Activated CD8-positive, alpha-beta T cell treated with anti-CD3 and anti-CD28 coated beads for 36 hours (primary cell): Measurements from ENCODE around the gene FAM78A. TPM values are rescaled to one million over a fixed set of nuclear protein-coding genes. Genes with fewer than 3 reads are reported as not detected.
A peak's percentile ranks its signal among the peaks of the same experiment; 100 is the strongest.

Experiments used
- ATAC-seq: fragments of 200-7000 bp; cut with Tn5 transposase; one replicate; pipeline ENCODE4 v1.10.0; 2021; ENCODE audit warnings: mild to moderate bottlenecking, moderate library complexity
- CTCF ChIA-PET: fragments of 350-600 bp; sonication (Branson Sonifier 250); formaldehyde crosslinking; loops from one replicate; lab custom pipeline; 2021; ENCODE audit warnings: antibody characterized with exemption; lab: Charles Lee
- POLR2A ChIA-PET: fragments of 350-600 bp; sonication (Branson Sonifier 250); formaldehyde crosslinking; loops from one replicate; lab custom pipeline; 2021; ENCODE audit warnings: antibody characterized with exemption; lab: Charles Lee
- DNase-seq: peaks from one replicate; pipeline ENCODE4 v3.0.0-alpha.2; 2020
- H3K27ac Mint-ChIP-seq: one replicate; pipeline ENCODE4 v1.8.0; 2021; ENCODE audit warnings: mild to moderate bottlenecking, mixed read lengths
- H3K27me3 Mint-ChIP-seq: one replicate; pipeline ENCODE4 v1.8.0; 2021; ENCODE audit warnings: mixed read lengths
- H3K36me3 Mint-ChIP-seq: one replicate; pipeline ENCODE4 v1.8.0; 2021; ENCODE audit warnings: low read depth, mixed read lengths
- H3K4me1 Mint-ChIP-seq: one replicate; pipeline ENCODE4 v1.8.0; 2021; ENCODE audit warnings: low read depth, mixed read lengths
- H3K4me3 Mint-ChIP-seq: one replicate; pipeline ENCODE4 v1.8.0; 2021; ENCODE audit warnings: mild to moderate bottlenecking, moderate library complexity, mixed read lengths
- H3K9me3 Mint-ChIP-seq: one replicate; pipeline ENCODE4 v1.8.0; 2021; ENCODE audit warnings: mixed read lengths
- intact Hi-C: fragments of 100-400 bp; cut with micrococcal nuclease; formaldehyde crosslinking; loops from one replicate; pipeline ENCODE4 v1.10.0; 2022
- total RNA-seq, 2 experiments: library from RNA; stranded (reverse); gene quantifications; one replicate each; pipeline ENCODE4 v1.2.3, GENCODE V29; 2021
- TF ChIP-seq, protein P1 (sequence below): fragments of 200-600 bp; IDR thresholded peaks from one replicate; pipeline ENCODE4 v1.8.0; 2022; ENCODE audit warnings: antibody characterized with exemption, mild to moderate bottlenecking

The FAM78A gene
- total RNA-seq, 2 experiments from 2014 or later: 36.2 to 39.8 TPM

- no peak for ATAC-seq
- ChIA-PET POLR2A (interaction anchor here (1.6 to 6.5 kb wide), 2 partner anchors 19 to 21 kb away, joined by 3 to 46 read pairs; no protein-coding TSS in a partner anchor), CTCF (interaction anchor here (2.5 kb wide), 1 partner anchor 102 kb away, joined by 8 read pairs; no protein-coding TSS in a partner anchor)
- Mint-ChIP-seq H3K27me3 (no peaks in the 10 kb centered on the region), H3K27ac (peak overlapping the region; percentile 85), H3K9me3 (no peaks in the 10 kb centered on the region), H3K36me3 (peaks cover 32% of the 10 kb centered on the region), H3K4me1 (peaks cover 33% of the 10 kb centered on the region), H3K4me3 (no peak overlapping the region)
- DNase-seq: no peak
- intact Hi-C loops: no loop called here
- TF ChIP-seq, protein P1, sequence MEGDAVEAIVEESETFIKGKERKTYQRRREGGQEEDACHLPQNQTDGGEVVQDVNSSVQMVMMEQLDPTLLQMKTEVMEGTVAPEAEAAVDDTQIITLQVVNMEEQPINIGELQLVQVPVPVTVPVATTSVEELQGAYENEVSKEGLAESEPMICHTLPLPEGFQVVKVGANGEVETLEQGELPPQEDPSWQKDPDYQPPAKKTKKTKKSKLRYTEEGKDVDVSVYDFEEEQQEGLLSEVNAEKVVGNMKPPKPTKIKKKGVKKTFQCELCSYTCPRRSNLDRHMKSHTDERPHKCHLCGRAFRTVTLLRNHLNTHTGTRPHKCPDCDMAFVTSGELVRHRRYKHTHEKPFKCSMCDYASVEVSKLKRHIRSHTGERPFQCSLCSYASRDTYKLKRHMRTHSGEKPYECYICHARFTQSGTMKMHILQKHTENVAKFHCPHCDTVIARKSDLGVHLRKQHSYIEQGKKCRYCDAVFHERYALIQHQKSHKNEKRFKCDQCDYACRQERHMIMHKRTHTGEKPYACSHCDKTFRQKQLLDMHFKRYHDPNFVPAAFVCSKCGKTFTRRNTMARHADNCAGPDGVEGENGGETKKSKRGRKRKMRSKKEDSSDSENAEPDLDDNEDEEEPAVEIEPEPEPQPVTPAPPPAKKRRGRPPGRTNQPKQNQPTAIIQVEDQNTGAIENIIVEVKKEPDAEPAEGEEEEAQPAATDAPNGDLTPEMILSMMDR: no peak
Observed at GRCh38 chr9:131233995-131234394, 42.3 kb downstream of the FAM78A start.

DNA sequence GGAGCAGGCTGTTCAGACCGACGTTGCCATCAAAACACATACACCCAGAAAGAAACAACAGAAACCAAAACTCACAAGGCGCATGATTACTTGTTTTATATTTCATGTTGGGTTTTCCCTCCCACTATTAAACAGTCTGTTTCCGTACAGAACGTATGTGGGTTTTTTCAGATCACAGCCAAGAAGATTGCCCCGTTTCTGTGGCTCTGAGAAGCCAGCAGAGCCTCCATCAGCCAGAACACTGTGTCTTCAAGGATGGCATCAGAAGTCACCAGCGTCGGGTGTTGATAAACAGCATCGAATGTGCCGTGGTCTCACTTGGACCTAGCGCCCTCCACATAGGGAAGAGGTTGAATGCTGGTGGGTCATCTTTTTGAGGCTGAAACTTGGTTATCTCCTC is 42.8 kb downstream of the FAM78A start:
- TF ChIP-seq, protein P1: no peak
- H3K9me3 Mint-ChIP-seq: no peaks in the 10 kb centered on the region
- no peaks in the 10 kb centered on the region for H3K27me3 Mint-ChIP-seq
- DNase-seq: no peak
- no peak overlapping the region for H3K4me3 Mint-ChIP-seq
- CTCF ChIA-PET: interaction anchor here (2.5 kb wide), 1 partner anchor 102 kb away, joined by 8 read pairs; no protein-coding TSS in a partner anchor
- intact Hi-C loops: no loop called here
- POLR2A ChIA-PET: interaction anchor here (0.7 to 1.6 kb wide), 2 partner anchors 19 to 23 kb away, joined by 3 read pairs; no protein-coding TSS in a partner anchor
- peak overlapping the region; percentile 85 for H3K27ac Mint-ChIP-seq
- no peak for ATAC-seq
- H3K4me1 Mint-ChIP-seq: peaks cover 28% of the 10 kb centered on the region
- H3K36me3 Mint-ChIP-seq: peaks cover 32% of the 10 kb centered on the region

DNA sequence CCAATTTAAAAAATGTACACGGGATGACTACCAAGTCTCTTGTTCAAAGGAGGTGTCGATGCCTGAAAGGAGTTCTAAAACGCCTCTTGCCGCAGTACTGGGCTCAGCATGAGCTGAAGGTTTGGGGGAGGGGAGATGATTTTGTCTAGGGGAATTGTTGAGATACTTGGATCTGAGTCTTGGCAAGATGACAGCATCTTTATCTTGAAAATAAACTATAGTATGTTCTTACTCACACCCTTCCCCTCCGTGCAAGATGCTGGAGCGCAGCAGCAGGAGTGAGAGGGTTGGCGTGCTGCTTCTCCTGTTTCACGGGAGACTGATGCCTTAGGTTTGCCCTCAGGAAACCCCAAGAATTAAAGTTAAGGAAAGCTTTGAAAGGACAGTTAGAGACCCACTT is 47.3 kb downstream of the FAM78A start:
- ChIA-PET CTCF (no interaction called here), POLR2A (interaction anchor here (2.4 kb wide), 1 partner anchor 15 kb away, joined by 6 read pairs; no protein-coding TSS in a partner anchor)
- H3K4me1 Mint-ChIP-seq: peaks cover 11% of the 10 kb centered on the region
- H3K9me3 Mint-ChIP-seq: no peaks in the 10 kb centered on the region
- DNase-seq (no peak), ATAC-seq (no peak)
- TF ChIP-seq, protein P1: no peak
- peaks cover 31% of the 10 kb centered on the region for H3K36me3 Mint-ChIP-seq
- intact Hi-C loops: no loop called here
- no peak overlapping the region for H3K4me3 Mint-ChIP-seq
- no peaks in the 10 kb centered on the region for H3K27me3 Mint-ChIP-seq
- H3K27ac Mint-ChIP-seq: no peak overlapping the region

- DNase-seq (no peak), ATAC-seq (no peak)
- TF ChIP-seq, protein P1: no peak
- POLR2A ChIA-PET: interaction anchor here (2.4 kb wide), 1 partner anchor 14 kb away, joined by 6 read pairs; no protein-coding TSS in a partner anchor
- Mint-ChIP-seq H3K4me3 (no peak overlapping the region), H3K4me1 (peaks cover 4% of the 10 kb centered on the region), H3K9me3 (no peaks in the 10 kb centered on the region), H3K27ac (peak overlapping the region; percentile 49), H3K27me3 (no peaks in the 10 kb centered on the region), H3K36me3 (peaks cover 30% of the 10 kb centered on the region)
- intact Hi-C loops: no loop called here
- CTCF ChIA-PET: interaction anchor here (1.4 kb wide), 1 partner anchor 108 kb away, joined by 3 read pairs; no protein-coding TSS in a partner anchor
Observed at GRCh38 chr9:131227959-131228460, 48.3 kb downstream of the FAM78A start.
